ENCODE results near the gene GPN3. TPM values are rescaled to one million over a fixed set of nuclear protein-coding genes. Genes with fewer than 3 reads are reported as not detected.
A peak's percentile ranks its signal among the peaks of the same experiment; 100 is the strongest.

GPN3 gene
- total and polyA plus RNA-seq, 2 of the 13 experiments (the other 11 are each of a cell fraction or from before 2014, with no cell fraction given): 28.7 to 29.5 TPM

GRCh38 chr12:110501752-110502738 is 34.0 kb upstream of the GPN3 start, which contains the start of the genes RAD9B and VPS29 (continued):
- TF ChIP-seq ZNF275 (CRISPR knock-in tag; IDR thresholded peaks at IDR 0.05; ENCODE audit: borderline replicate concordance): peak; percentile 72; the same call in 1 of the 2 replicates
- TF ChIP-seq ZBTB7B (CRISPR knock-in tag; IDR thresholded peaks at IDR 0.05): no peak
- TF ChIP-seq SAP130 (CRISPR knock-in tag; IDR thresholded peaks at IDR 0.05; ENCODE audit: low read depth): peak; percentile 97
- no peak for TF ChIP-seq FOSL1 (CRISPR knock-in tag; IDR thresholded peaks at IDR 0.05; ENCODE audit: borderline replicate concordance)
- peak; percentile 95; the same call in 1 of the 2 replicates for TF ChIP-seq ZNF17 (CRISPR knock-in tag; IDR thresholded peaks at IDR 0.05)
- no peak for TF ChIP-seq MATR3 (CRISPR knock-in tag; IDR thresholded peaks at IDR 0.05)
- TF ChIP-seq KDM1A (CRISPR knock-in tag; IDR thresholded peaks at IDR 0.05): no peak
- TF ChIP-seq SPEN (CRISPR knock-in tag; IDR thresholded peaks at IDR 0.05; ENCODE audit: low read depth): peak; percentile 90
- TF ChIP-seq MAFK (conservative IDR thresholded peaks at IDR 0.05 in 1 of 2, IDR thresholded peaks at IDR 0.05 in 1 of 2; ENCODE audit: low read length in 2 of 2): no peak
- TF ChIP-seq ZGPAT (CRISPR knock-in tag; IDR thresholded peaks at IDR 0.05): peak; percentile 92
- peak; percentile 98 for TF ChIP-seq ZNF230 (CRISPR knock-in tag; IDR thresholded peaks at IDR 0.05)
- TF ChIP-seq PAX8 (CRISPR knock-in tag; IDR thresholded peaks at IDR 0.05; ENCODE audit: borderline replicate concordance): peak; percentile 93; the same call in 1 of the 2 replicates
- peak; percentile 88 for TF ChIP-seq ZNF446 (CRISPR knock-in tag; IDR thresholded peaks at IDR 0.05)
- TF ChIP-seq ZNF740 (CRISPR knock-in tag; IDR thresholded peaks at IDR 0.05): peak; percentile 73; the same call in 1 of the 2 replicates
- TF ChIP-seq ZNF75D (CRISPR knock-in tag; IDR thresholded peaks at IDR 0.05; ENCODE audit: borderline replicate concordance): peak; percentile 95; the same call in 1 of the 2 replicates
- peak; percentile 98; the same call in 1 of the 2 replicates for TF ChIP-seq NFKB2 (CRISPR knock-in tag; IDR thresholded peaks at IDR 0.05; ENCODE audit: borderline replicate concordance)
- no peak for TF ChIP-seq CHD4 (IDR thresholded peaks at IDR 0.05; ENCODE audit: borderline replicate concordance, low read length)
- no peak for TF ChIP-seq JDP2 (CRISPR knock-in tag; IDR thresholded peaks at IDR 0.05; ENCODE audit: borderline replicate concordance)
- TF ChIP-seq RARA (CRISPR knock-in tag; IDR thresholded peaks at IDR 0.05): no peak; the same call in 1 of the 2 replicates
- peak; percentile 82 for TF ChIP-seq RXRA (CRISPR knock-in tag; IDR thresholded peaks at IDR 0.05)
- TF ChIP-seq ZNF124 (CRISPR knock-in tag; IDR thresholded peaks at IDR 0.05): peak; percentile 82
- TF ChIP-seq ZNF614 (CRISPR knock-in tag; IDR thresholded peaks at IDR 0.05; ENCODE audit: borderline replicate concordance): peak; percentile 83; the same call in 1 of the 2 replicates
- TF ChIP-seq ZC3H13 (CRISPR knock-in tag; IDR thresholded peaks at IDR 0.05): peak; percentile 39; the same call in 1 of the 2 replicates
- TF ChIP-seq HNF4G (IDR thresholded peaks at IDR 0.05; ENCODE audit: borderline replicate concordance, low read depth, low read length): peak; percentile 28; the same call in 1 of the 2 replicates
- TF ChIP-seq HNF4G (CRISPR knock-in tag; IDR thresholded peaks at IDR 0.05; ENCODE audit: borderline replicate concordance, low read depth): no peak; the same call in 1 of the 2 replicates
- TF ChIP-seq RFX5 (IDR thresholded peaks at IDR 0.05; ENCODE audit: low read depth, low read length): peak; percentile 37; the same call in 1 of the 2 replicates

Data from HepG2 (cell line).